IPS-18c (cell line): ENCODE measurements around the gene PFKFB4.

Source experiments
- H3K4me3 ChIP-seq: 2 replicates; pipeline ENCODE4 v1.7.0; 2013; ENCODE audit warnings: low read depth, mild to moderate bottlenecking, low read length, moderate library complexity; ENCODE audit not compliant: insufficient read depth
- H3K9me3 ChIP-seq: one replicate; pipeline ENCODE4 v1.6.1; 2013; ENCODE audit warnings: mild to moderate bottlenecking, low read length, moderate library complexity; ENCODE audit not compliant: control insufficient read depth, insufficient read depth

PFKFB4 gene

GRCh38 chr3:48556796-48557626 is at the start of gene PFKFB4:
PFKFB4 (minus strand) TSS chr3:48556803; CDS start chr3:48556777, 26 bp downstream.
- no peaks in the 10 kb centered on the region for H3K9me3 ChIP-seq
- peak within 1 kb of the TSS; percentile 65 for H3K4me3 ChIP-seq

- H3K9me3 ChIP-seq = peaks cover 2% of the 10 kb centered on the region
- no peak overlapping the region for H3K4me3 ChIP-seq
Measured at GRCh38 chr3:48601622-48601994, 45.0 kb upstream of the PFKFB4 start.

GRCh38 chr3:48600711-48601621 is 44.4 kb upstream of the PFKFB4 start:
- Histone ChIP-seq H3K4me3 (no peak overlapping the region), H3K9me3 (peaks cover 2% of the 10 kb centered on the region)

DNA sequence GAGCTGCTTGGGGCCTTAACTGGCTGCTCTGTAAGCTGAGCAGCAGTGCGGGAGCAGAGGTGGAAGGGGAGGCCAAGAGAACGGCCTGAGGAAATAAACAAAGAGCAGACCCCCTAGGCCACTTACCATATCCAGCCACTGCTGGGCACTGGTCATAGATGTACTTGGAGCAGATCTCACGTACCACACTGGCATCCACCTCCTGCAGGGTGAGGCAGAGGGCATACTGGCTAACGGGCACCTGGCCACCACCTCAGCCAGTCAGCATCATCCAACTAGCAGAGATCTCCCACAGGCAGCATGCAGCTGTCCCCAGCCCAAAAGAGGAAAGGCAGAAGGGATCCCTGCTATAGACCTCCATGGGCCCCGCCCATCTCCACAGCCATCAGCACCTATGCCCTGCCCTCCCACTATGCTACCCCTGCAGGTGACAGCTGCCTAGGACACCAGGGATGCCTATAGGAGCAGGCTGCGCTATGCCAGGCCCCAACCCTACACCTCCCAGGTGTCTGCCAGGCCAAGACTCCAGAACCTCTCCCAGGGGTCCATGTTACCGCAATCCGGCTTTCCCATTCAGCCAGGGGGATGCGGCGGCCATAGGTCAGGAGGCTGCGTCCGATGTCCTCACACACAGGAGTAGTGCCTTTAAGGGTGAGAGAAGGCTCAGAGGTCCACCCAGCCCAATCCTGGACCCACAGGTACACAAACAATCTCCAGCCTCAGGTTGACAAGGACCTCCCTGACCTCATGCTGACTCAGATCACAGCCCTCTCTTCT is 43.1 kb upstream of the PFKFB4 start:
- Histone ChIP-seq H3K9me3 (peaks cover 2% of the 10 kb centered on the region), H3K4me3 (no peak overlapping the region)

DNA sequence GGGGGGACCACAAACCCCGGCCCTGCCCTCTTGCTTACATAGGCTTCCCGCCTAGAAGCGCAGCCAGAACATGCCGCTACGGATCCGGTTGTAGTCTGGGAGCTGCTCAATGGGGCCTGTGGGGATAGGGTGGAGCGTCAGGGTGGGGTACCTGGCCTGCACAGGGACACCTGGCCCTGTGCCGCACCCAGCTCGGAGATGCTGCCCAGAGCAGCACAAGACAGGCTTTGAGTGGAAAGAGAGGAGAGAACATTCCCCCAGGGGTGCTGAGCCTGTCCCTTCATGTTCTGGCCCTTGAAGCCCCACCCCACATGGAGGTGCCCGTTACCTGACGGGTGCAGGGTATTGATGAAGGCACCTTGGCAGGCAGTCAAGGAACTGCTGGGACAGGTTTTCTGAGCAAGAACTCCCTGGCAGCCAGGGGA is 42.5 kb upstream of the PFKFB4 start:
- Histone ChIP-seq H3K9me3 (peaks cover 2% of the 10 kb centered on the region), H3K4me3 (no peak overlapping the region)

DNA sequence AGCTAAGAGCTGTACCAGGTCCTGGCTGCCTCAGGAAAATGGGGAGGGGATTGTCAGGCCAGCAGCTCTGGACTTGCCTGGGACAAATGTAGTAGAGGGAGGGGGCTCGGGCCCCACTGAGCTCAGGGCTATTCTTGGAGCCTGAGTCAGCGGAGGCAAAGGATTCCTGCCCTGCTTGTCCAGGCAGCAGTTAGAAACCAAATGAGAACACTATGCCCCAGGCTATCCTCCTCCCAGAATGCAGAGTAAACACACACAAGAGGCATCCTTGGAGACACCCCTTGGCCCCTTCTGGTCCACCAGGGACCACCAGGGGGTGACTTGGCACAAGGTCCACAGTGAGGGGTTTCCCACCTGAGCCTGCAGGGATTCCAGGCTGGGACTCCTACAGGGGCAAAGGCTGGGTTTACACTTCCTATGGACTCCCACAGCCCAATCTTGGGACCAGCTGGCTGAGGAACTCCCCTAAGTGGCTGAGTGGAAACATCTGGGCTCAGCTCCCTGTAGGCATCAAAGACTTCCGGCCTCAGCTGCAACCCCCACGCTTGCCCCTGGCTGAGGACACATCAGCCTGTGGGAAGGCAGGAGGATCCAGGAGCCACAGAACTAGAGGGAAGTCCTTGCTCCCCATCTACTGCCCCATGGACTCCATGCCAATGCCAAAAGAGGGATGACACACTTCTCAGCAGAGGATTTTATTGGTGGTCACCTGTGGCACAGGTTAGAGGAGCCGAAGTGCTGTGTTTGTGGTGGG is 41.9 kb upstream of the PFKFB4 start:
- no peak overlapping the region for H3K4me3 ChIP-seq

DNA sequence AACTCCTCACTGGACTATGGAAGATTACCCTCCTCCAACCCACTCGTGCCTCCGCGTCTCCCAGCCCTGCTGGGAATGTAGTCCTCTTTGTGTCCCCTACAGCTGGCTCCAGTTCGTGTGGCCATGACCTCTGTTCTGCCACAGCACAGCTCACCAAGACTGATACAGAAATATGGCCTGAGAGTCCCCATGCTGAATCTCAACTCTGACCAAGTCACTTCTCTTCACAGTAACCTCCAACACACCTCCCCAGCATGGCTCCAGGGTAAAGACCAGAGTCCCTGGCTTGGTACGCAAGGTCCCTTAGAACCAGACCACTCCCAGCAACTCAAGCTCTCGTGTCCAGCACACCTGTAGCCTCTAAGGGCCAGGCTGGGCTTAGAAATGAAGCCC is 40.8 kb upstream of the PFKFB4 start:
- Histone ChIP-seq H3K4me3 (no peak overlapping the region), H3K9me3 (peaks cover 4% of the 10 kb centered on the region)

More for the DNA sequence above, 41.9 kb upstream of the PFKFB4 start:
- peaks cover 2% of the 10 kb centered on the region for H3K9me3 ChIP-seq

DNA sequence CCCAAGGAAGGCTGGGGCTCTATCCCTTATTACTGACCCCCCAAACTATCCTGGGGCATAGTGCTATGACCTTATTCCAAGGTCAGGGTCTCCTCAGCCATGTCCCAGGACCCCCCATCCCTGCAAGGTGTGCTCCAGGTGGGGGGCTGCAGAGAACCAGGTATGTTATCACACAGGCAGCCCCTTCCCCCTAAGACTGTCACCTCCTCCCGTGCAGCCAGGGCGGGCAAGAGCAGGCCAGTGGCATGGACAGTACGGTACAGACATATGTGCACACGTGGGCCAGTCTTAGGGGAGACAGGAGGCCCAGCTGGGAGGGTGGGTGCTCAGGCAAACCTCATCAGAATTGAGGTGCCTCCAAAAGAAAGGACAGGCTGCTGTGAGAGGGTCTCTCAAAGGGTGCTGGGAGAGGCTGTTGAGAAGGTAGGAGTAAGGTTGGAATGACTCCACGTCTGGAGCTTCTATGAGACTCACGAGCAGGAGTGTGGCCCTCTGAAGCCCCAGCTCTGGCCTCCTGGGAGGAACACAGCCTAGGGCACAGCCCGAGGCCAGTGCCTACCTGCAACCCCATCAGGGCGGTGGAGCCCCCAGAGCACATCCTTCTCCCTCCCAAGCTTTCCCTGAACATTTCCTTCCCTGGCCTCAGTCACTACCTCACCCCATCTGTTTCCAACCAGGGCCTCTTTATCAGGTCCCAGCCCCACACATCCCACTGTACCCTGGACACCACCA is 40.2 kb upstream of the PFKFB4 start:
- Histone ChIP-seq H3K9me3 (peaks cover 4% of the 10 kb centered on the region), H3K4me3 (0 out of 2 replicates have a peak overlapping the region, but pooled peaks have one; percentile 28)

GRCh38 chr3:48596157-48596556 is 39.6 kb upstream of the PFKFB4 start:
- 0 out of 2 replicates have a peak overlapping the region, but pooled peaks have one; percentile 28 for H3K4me3 ChIP-seq
- peaks cover 4% of the 10 kb centered on the region for H3K9me3 ChIP-seq

- Histone ChIP-seq H3K9me3 (peaks cover 2% of the 10 kb centered on the region), H3K4me3 (no peak overlapping the region)
Measured at GRCh38 chr3:48595526-48596121, 39.0 kb upstream of the PFKFB4 start.

DNA sequence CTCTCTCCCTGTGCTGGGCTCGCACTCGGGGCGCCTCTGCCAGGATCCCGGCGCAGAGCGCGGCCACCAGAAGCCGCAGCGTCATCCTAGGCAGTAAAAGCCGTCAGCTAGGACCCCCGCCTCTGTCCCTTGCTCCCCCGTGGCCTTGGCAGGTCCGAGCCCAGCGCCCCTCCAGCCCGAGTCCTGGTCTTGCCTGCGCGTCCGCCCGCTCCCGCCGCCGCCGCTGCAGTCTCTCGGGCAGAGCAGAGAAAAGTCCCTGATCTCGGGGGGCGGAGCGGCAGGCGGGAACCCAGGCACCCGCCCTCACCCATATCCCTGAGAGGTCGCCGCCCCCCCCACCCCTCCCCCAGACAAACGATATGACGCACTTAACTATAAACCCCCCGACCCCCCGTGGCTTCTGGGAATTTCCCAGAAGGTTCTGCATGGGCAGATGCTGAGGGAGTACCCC is 38.5 kb upstream of the PFKFB4 start, which contains the start of gene COL7A1:
Gene COL7A1 (minus strand): TSS at position 255 of the 451 bp plus-strand sequence. CDS start 170 bp downstream, at position 85.
- Histone ChIP-seq H3K4me3 (peak within 1 kb of the TSS; percentile 64), H3K9me3 (peaks cover 2% of the 10 kb centered on the region)

GRCh38 chr3:48594417-48595049 is 37.9 kb upstream of the PFKFB4 start:
- Histone ChIP-seq H3K4me3 (peak overlapping the region; percentile 64), H3K9me3 (peaks cover 2% of the 10 kb centered on the region)

DNA sequence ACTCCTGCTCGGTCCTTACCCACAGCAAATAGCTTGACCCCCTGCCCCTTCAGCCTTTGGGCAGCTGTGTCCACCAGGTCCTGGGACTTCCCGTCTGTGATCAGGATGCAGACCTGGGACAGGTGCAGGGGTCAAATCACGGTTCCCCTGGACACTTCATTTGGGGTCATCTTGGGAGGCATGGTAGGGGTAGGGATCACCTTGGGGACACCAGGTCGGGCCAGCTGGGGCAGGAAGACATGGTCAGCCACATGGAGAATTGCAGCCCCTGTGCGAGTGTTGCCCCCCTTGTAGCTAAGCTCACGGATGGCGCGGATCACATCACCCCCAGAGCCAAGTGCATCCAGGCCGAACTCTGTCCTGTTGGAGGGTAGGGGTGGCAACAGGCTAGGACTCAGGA is 36.7 kb upstream of the PFKFB4 start:
- Histone ChIP-seq H3K4me3 (no peak overlapping the region), H3K9me3 (peaks cover 2% of the 10 kb centered on the region)

GRCh38 chr3:48592519-48593087 is 36.0 kb upstream of the PFKFB4 start:
- H3K9me3 ChIP-seq = peaks cover 2% of the 10 kb centered on the region
- no peak overlapping the region for H3K4me3 ChIP-seq
